Endothelial cell of umbilical vein (primary cell): ENCODE measurements around the gene PTS. TPM values are rescaled to one million over a fixed set of nuclear protein-coding genes. Genes with fewer than 3 reads are reported as not detected.

Experiments
- BruUV-seq: library from RNA; stranded (reverse); fragments of 400-500 nt; replicated peaks from 2 replicates; lab custom pipeline; 2021; lab: Mats Ljungman, UMichigan
- CTCF ChIA-PET: fragments of 300-600, 350-600 bp; sonication (Branson Sonifier 250); formaldehyde crosslinking; loops from one replicate; lab custom pipeline; 2021; ENCODE audit warnings: antibody characterized with exemption, inconsistent platforms; lab: Charles Lee
- POLR2A ChIA-PET: fragments of 300-600, 350-600 bp; sonication (Branson Sonifier 250); formaldehyde crosslinking; loops from one replicate; lab custom pipeline; 2021; ENCODE audit warnings: antibody characterized with exemption, inconsistent platforms; lab: Charles Lee
- DNase-seq: peaks from one replicate; pipeline ENCODE4 v3.0.0-alpha.2; 2011; ENCODE audit warnings: low read depth, low spot score
- FAIRE-seq: peaks from 2 replicates; lab custom pipeline; 2011; peaks lifted over from hg19 to GRCh38; lab: Jason Lieb, UNC
- H2AFZ ChIP-seq: 2 replicates; pipeline ENCODE4 v1.6.0; 2012; ENCODE audit warnings: low read depth, low read length, control low read depth, inconsistent platforms
- H3K27ac ChIP-seq: 2 replicates; pipeline ENCODE4 v1.5.1; 2011; ENCODE audit warnings: low read depth, mild to moderate bottlenecking, control low read depth, low read length, moderate library complexity; ENCODE audit not compliant: insufficient read depth
- H3K27me3 ChIP-seq, 2 experiments: 2 replicates each; pipeline versions ENCODE4 v1.6.0 to v1.6.1; 2011; ENCODE audit warnings: low read length in 2 of 2, mixed read lengths in 1 of 2; ENCODE audit not compliant: control insufficient read depth in 2 of 2, insufficient read depth in 2 of 2
- H3K36me3 ChIP-seq, 2 experiments: 2 replicates in 1 of 2; 3 replicates in 1 of 2; pipeline ENCODE4 v1.5.1; 2011; ENCODE audit warnings: low read length in 2 of 2, mild to moderate bottlenecking in 1 of 2, moderate library complexity in 1 of 2; ENCODE audit not compliant: control insufficient read depth in 2 of 2, insufficient read depth in 2 of 2; ENCODE audit errors: extremely low read depth in 1 of 2
- H3K4me1 ChIP-seq: 3 replicates; pipeline ENCODE4 v1.5.1; 2011; ENCODE audit warnings: mild to moderate bottlenecking, low read length; ENCODE audit not compliant: control insufficient read depth, insufficient read depth; ENCODE audit errors: extremely low read depth
- H3K4me2 ChIP-seq: 2 replicates; pipeline ENCODE4 v1.6.1; 2011; ENCODE audit warnings: low read length, control low read depth, mixed read lengths; ENCODE audit not compliant: insufficient read depth
- H3K4me3 ChIP-seq, 3 experiments: fragments of 200-600 bp in 1 of 3; sonication (generic), shearing (Covaris generic) in 1 of 3; replicated peaks in 1 of 3; 2 replicates each; pipeline ENCODE4 v1.5.1; 2011 to 2016; ENCODE audit warnings: control low read depth in 3 of 3, low read length in 3 of 3, mild to moderate bottlenecking in 2 of 3, inconsistent platforms in 1 of 3, low read depth in 1 of 3, moderate library complexity in 1 of 3; ENCODE audit not compliant: insufficient read depth in 1 of 3
- H3K79me2 ChIP-seq: 2 replicates; pipeline ENCODE4 v1.6.0; 2012; ENCODE audit warnings: low read length, inconsistent platforms; ENCODE audit not compliant: control insufficient read depth, insufficient read depth
- H3K9ac ChIP-seq: replicated peaks from 2 replicates; pipeline ENCODE3; 2011; ENCODE audit warnings: low read length, control low read depth; ENCODE audit not compliant: insufficient read depth; ENCODE audit errors: extremely low read depth
- H3K9me1 ChIP-seq: replicated peaks from 3 replicates; pipeline ENCODE4 v1.6.0; 2011; ENCODE audit warnings: mild to moderate bottlenecking, low read length; ENCODE audit not compliant: control insufficient read depth, insufficient read depth; ENCODE audit errors: extremely low read depth
- H3K9me3 ChIP-seq: replicated peaks from 2 replicates; pipeline ENCODE4 v1.5.1; 2012; ENCODE audit warnings: low read length, inconsistent platforms; ENCODE audit not compliant: control insufficient read depth, insufficient read depth
- H4K20me1 ChIP-seq: replicated peaks from 2 replicates; pipeline ENCODE3; 2011; ENCODE audit warnings: mild to moderate bottlenecking, low read length; ENCODE audit not compliant: control insufficient read depth, insufficient read depth; ENCODE audit errors: extremely low read depth
- EZH2 ChIP-seq: IDR thresholded peaks from 2 replicates; pipeline ENCODE4 v1.6.1; 2012; ENCODE audit warnings: borderline replicate concordance, low read depth, mild to moderate bottlenecking, moderate library complexity, low read length, inconsistent platforms; ENCODE audit not compliant: severe bottlenecking
- FOS ChIP-seq: IDR thresholded peaks from 2 replicates; pipeline ENCODE4 v1.6.1; 2011; ENCODE audit warnings: mild to moderate bottlenecking, low read length, moderate library complexity, borderline replicate concordance; ENCODE audit not compliant: insufficient read depth
- GATA2 ChIP-seq: IDR thresholded peaks from 2 replicates; pipeline ENCODE4 v1.7.0; 2011; ENCODE audit warnings: low read depth, mild to moderate bottlenecking, moderate library complexity, mixed read lengths, low read length; ENCODE audit not compliant: insufficient read length, insufficient read depth
- JUN ChIP-seq: IDR thresholded peaks from 2 replicates; pipeline ENCODE4 v1.6.1; 2011; ENCODE audit warnings: borderline replicate concordance, low read depth; ENCODE audit not compliant: insufficient read length, insufficient read depth
- MYC ChIP-seq: IDR thresholded peaks from one replicate; pipeline ENCODE4 v1.6.1; 2011; ENCODE audit warnings: mild to moderate bottlenecking, low read depth, low read length
- POLR2A ChIP-seq: IDR thresholded peaks from 2 replicates; pipeline ENCODE4 v1.6.1; 2012; ENCODE audit warnings: low read depth, mild to moderate bottlenecking, control low read depth, low read length
- POLR2AphosphoS5 ChIP-seq: IDR thresholded peaks from 2 replicates; pipeline ENCODE4 v1.6.1; 2012; ENCODE audit warnings: low read depth, mild to moderate bottlenecking, control low read depth, low read length, moderate library complexity; ENCODE audit not compliant: insufficient read depth
- dilution Hi-C: fragments of 300-500 bp; cut with MboI; formaldehyde crosslinking; loops from one replicate; pipeline ENCODE4 v1.15.0; 2019; ENCODE audit warnings: low sequenced_read_pairs; ENCODE audit not compliant: extremely low pct_ligation_motif_present
- intact Hi-C: fragments of 100-400 bp; cut with micrococcal nuclease; formaldehyde crosslinking; loops from one replicate; pipeline ENCODE4 v1.10.0; 2022
- polyA plus RNA-seq, 4 experiments: library from polyadenylated mRNA; depleted of rRNA in 3 of 4; stranded (reverse) in 3 of 4; unstranded in 1 of 4; fragments of >200 nt; gene quantifications; 2 replicates each; pipeline versions ENCODE4 v1.2.1 to v1.2.3, GENCODE V29; 2011 to 2012; ENCODE audit warnings: missing spikeins in 1 of 4
- total RNA-seq: library from RNA; stranded (reverse); gene quantifications from 2 replicates; pipeline ENCODE4 v1.2.3, GENCODE V29; 2021
- TF ChIP-seq, protein P1 (sequence below): IDR thresholded peaks from 2 replicates; pipeline ENCODE4 v1.6.1; 2011; ENCODE audit not compliant: insufficient read depth, insufficient read length
- TF ChIP-seq, protein P2 (sequence below), 2 donors: IDR thresholded peaks; 1 replicate in 1 of 2; 2 replicates in 1 of 2; pipeline ENCODE4 v1.5.1; 2011; ENCODE audit warnings: low read length in 2 of 2, mild to moderate bottlenecking in 2 of 2, moderate library complexity in 2 of 2, control low read depth in 1 of 2, inconsistent platforms in 1 of 2, low read depth in 1 of 2; ENCODE audit not compliant: insufficient read depth in 1 of 2; ENCODE audit errors: extremely low read depth in 1 of 2

Gene PTS
- total and polyA plus RNA-seq, 2 donors (not counting 3 experiments of a cell fraction or from before 2014, with no cell fraction given), result 29.1 to 45.7 TPM

DNA sequence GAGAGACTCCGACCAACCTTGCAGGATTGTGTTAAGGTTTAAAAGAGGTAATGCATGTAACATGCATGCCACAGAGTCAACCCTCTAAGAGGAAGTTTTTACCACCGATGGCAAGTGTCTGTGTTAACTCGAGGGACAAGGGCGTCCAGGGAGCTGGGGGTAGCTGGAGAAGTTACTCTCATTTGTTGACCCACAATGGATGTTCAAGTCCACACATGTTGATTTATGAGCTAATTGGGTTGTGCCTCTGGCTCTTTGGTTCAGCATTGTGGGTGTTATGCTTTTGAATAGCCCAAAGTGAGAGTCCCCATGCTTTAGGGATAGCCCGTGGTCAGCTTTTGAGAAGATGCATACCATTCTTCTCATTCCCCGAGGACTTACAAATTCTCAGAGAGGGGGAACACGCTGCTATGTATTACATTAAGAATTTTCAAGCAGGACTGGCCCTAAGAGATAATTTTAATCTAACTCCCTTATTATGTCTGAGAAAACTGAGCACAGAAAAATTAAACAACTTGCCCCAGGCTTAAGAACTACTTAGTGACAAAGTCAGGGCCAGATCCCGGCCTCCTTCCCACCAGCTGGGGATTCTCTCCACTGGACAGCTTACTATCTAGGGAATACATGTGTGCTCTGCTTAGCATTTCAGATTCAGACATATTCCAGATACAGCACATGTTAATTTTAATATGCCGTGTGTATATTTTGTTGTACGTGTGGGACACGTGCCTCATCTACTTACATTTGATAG is 39.6 kb downstream of the PTS start:
- no peak overlapping the region for H3K9ac ChIP-seq
- TF ChIP-seq GATA2 (no peak), EZH2 (no peak), FOS (no peak), MYC (no peak), POLR2A (no peak), POLR2AphosphoS5 (no peak), JUN (no peak)
- TF ChIP-seq, protein P1, sequence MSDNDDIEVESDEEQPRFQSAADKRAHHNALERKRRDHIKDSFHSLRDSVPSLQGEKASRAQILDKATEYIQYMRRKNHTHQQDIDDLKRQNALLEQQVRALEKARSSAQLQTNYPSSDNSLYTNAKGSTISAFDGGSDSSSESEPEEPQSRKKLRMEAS, result no peak
- TF ChIP-seq, protein P2, sequence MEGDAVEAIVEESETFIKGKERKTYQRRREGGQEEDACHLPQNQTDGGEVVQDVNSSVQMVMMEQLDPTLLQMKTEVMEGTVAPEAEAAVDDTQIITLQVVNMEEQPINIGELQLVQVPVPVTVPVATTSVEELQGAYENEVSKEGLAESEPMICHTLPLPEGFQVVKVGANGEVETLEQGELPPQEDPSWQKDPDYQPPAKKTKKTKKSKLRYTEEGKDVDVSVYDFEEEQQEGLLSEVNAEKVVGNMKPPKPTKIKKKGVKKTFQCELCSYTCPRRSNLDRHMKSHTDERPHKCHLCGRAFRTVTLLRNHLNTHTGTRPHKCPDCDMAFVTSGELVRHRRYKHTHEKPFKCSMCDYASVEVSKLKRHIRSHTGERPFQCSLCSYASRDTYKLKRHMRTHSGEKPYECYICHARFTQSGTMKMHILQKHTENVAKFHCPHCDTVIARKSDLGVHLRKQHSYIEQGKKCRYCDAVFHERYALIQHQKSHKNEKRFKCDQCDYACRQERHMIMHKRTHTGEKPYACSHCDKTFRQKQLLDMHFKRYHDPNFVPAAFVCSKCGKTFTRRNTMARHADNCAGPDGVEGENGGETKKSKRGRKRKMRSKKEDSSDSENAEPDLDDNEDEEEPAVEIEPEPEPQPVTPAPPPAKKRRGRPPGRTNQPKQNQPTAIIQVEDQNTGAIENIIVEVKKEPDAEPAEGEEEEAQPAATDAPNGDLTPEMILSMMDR (IDR thresholded peaks at IDR 0.05; ENCODE audit: extremely low read depth in 1 of 2, insufficient read depth in 1 of 2, low read depth in 1 of 2, low read length in 2 of 2), result no peak
- CTCF ChIA-PET, result interaction anchor here (1.2 kb wide), 1 partner anchor 11 kb away, joined by 5 read pairs; no protein-coding TSS in a partner anchor
- no peak for FAIRE-seq
- H3K4me1 ChIP-seq, result no peaks in the 10 kb centered on the region
- no peak overlapping the region for H3K27ac ChIP-seq
- H3K4me3 ChIP-seq, result no peak overlapping the region
- H3K27me3 ChIP-seq, result peaks cover 0 to 7% of the 10 kb centered on the region in 2 experiments
- POLR2A ChIA-PET, result no interaction called here
- intact Hi-C loops, result no loop called here
- H3K79me2 ChIP-seq, result no peaks in the 10 kb centered on the region
- H3K9me1 ChIP-seq, result no peaks in the 10 kb centered on the region
- dilution Hi-C loops, result no loop called here
- no peaks in the 10 kb centered on the region for H3K9me3 ChIP-seq
- no peaks in the 10 kb centered on the region for H3K36me3 ChIP-seq
- no peak for DNase-seq
- no peaks in the 10 kb centered on the region for H4K20me1 ChIP-seq
- H2AFZ ChIP-seq, result no peak overlapping the region
- BruUV-seq, result no TSS peak
- H3K4me2 ChIP-seq, result no peak overlapping the region
